Liver (tissue), 3 donors: Measurements from ENCODE around the gene CDH6.

Experiments
- ATF3 ChIP-seq: IDR thresholded peaks from 2 replicates; pipeline ENCODE4 v1.6.1; 2016; ENCODE audit warnings: antibody characterized with exemption
- JUND ChIP-seq, 2 donors: IDR thresholded peaks; 2 replicates each; pipeline ENCODE4 v1.6.1; 2016; ENCODE audit warnings: antibody characterized with exemption in 2 of 2
- MAX ChIP-seq: IDR thresholded peaks from 2 replicates; pipeline ENCODE4 v1.6.1; 2016; ENCODE audit warnings: antibody characterized with exemption
- TAF1 ChIP-seq: conservative IDR thresholded peaks from 2 replicates; pipeline ENCODE4 v1.6.1; 2016; ENCODE audit warnings: antibody characterized with exemption, mild to moderate bottlenecking
- YY1 ChIP-seq: IDR thresholded peaks from 2 replicates; pipeline ENCODE4 v1.6.1; 2016; ENCODE audit warnings: antibody characterized with exemption, mild to moderate bottlenecking
- TF ChIP-seq, protein P1 (sequence below): fragments of 150-350 bp; IDR thresholded peaks from 2 replicates; pipeline ENCODE4 v1.5.1; 2017; ENCODE audit warnings: improper control_type of control experiment, low read depth, low read length; ENCODE audit not compliant: missing input control
- donor health status: healthy.
- donor health status: healthy.

DNA sequence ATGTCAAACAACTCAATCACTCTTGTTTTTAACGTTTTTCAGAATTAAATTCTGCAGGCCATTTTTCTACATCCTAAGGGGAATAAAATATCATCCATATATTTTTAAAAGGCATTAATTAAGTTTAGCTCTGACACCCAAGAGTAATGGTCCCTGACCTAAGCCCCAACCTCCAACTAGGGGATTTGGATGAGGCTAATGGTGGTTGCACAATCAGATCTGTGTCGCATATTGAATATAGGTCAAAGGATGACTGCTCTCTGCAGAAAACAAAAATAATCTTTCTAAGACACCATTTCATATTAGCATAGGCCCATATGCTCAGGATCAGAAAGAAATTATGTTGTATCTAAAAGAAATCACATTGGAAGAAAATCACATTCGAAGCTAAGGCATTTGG lies 20.7 kb downstream of the CDH6 start:
- TF ChIP-seq, protein P1, sequence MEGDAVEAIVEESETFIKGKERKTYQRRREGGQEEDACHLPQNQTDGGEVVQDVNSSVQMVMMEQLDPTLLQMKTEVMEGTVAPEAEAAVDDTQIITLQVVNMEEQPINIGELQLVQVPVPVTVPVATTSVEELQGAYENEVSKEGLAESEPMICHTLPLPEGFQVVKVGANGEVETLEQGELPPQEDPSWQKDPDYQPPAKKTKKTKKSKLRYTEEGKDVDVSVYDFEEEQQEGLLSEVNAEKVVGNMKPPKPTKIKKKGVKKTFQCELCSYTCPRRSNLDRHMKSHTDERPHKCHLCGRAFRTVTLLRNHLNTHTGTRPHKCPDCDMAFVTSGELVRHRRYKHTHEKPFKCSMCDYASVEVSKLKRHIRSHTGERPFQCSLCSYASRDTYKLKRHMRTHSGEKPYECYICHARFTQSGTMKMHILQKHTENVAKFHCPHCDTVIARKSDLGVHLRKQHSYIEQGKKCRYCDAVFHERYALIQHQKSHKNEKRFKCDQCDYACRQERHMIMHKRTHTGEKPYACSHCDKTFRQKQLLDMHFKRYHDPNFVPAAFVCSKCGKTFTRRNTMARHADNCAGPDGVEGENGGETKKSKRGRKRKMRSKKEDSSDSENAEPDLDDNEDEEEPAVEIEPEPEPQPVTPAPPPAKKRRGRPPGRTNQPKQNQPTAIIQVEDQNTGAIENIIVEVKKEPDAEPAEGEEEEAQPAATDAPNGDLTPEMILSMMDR: no peak
- TF ChIP-seq TAF1 (no peak), JUND (IDR thresholded peaks at IDR 0.05) (no peak), YY1 (no peak), MAX (no peak), ATF3 (no peak)
